HEK293 (cell line): ENCODE measurements around the gene EIF4E.
"Not testable (repeated sequence)": the region's sequence is repeated elsewhere in the genome, so short reads cannot be mapped to it uniquely, and the experiment has no call there.

Experiments used
- CTCF ChIA-PET: fragments of 350-600 bp; formaldehyde crosslinking; extraction: SDS; loops from one replicate; lab custom pipeline; 2021; ENCODE audit warnings: antibody characterized with exemption; lab: Yijun Ruan, JAX
- POLR2A ChIA-PET: fragments of 300-600 bp; formaldehyde crosslinking; extraction: SDS; loops from one replicate; lab custom pipeline; 2020; ENCODE audit warnings: antibody characterized with exemption, inconsistent platforms; lab: Yijun Ruan, JAX
- H3K27ac ChIP-seq: fragments of 200-500 bp; sonication (Bioruptor generic); 2 replicates; pipeline ENCODE4 v1.5.1; 2014; ENCODE audit warnings: low read depth, low read length, control low read depth, inconsistent platforms; ENCODE audit errors: extremely low read depth
- H3K36me3 ChIP-seq, 2 experiments: fragments of 200-500 bp in 1 of 2; sonication (Bioruptor generic) in 1 of 2; 1 replicate in 1 of 2; 2 replicates in 1 of 2; pipeline ENCODE4 v1.5.1; 2014 to 2017; ENCODE audit warnings: inconsistent platforms in 2 of 2, low read length in 2 of 2; ENCODE audit not compliant: control insufficient read depth in 2 of 2, insufficient read depth in 1 of 2
- H3K4me1 ChIP-seq: fragments of 200-500 bp; sonication (Bioruptor generic); 2 replicates; pipeline ENCODE4 v1.5.1; 2014; ENCODE audit warnings: mild to moderate bottlenecking, low read length, inconsistent platforms; ENCODE audit not compliant: control insufficient read depth, insufficient read depth
- H3K4me3 ChIP-seq: 2 replicates; pipeline ENCODE4 v1.5.1; 2011; ENCODE audit warnings: low read depth, mild to moderate bottlenecking, control low read depth, low read length, moderate library complexity
- H3K9me3 ChIP-seq: fragments of 200-500 bp; sonication (Bioruptor generic); 2 replicates; pipeline ENCODE4 v1.5.1; 2014; ENCODE audit warnings: low read depth, low read length, inconsistent platforms; ENCODE audit not compliant: control insufficient read depth, insufficient read depth
- AEBP2 ChIP-seq: fragments of 450-650 bp; formaldehyde crosslinking; IDR thresholded peaks from 2 replicates; pipeline ENCODE4 v1.5.1; 2016; ENCODE audit warnings: missing biosample characterization, missing genetic modification characterization, borderline replicate concordance
- HOXD13 ChIP-seq: sonication (generic); formaldehyde crosslinking; IDR thresholded peaks from 2 replicates; pipeline ENCODE4 v1.8.0; 2022; ENCODE audit warnings: missing genetic modification reagents, borderline replicate concordance
- KLF10 ChIP-seq: fragments of 450-650 bp; IDR thresholded peaks from 2 replicates; pipeline ENCODE4 v1.5.1; 2018; ENCODE audit warnings: missing biosample characterization, mild to moderate bottlenecking, missing genetic modification characterization
- MYNN ChIP-seq: fragments of 450-650 bp; formaldehyde crosslinking; IDR thresholded peaks from 2 replicates; pipeline ENCODE4 v1.5.1; 2016; ENCODE audit warnings: missing biosample characterization, missing genetic modification characterization, borderline replicate concordance
- PRDM1 ChIP-seq: fragments of 450-650 bp; formaldehyde crosslinking; IDR thresholded peaks from 2 replicates; pipeline ENCODE4; 2016; ENCODE audit warnings: missing biosample characterization, missing genetic modification characterization
- PRDM10 ChIP-seq: fragments of 450-650 bp; formaldehyde crosslinking; IDR thresholded peaks from 2 replicates; pipeline ENCODE4 v1.5.1; 2016; ENCODE audit warnings: missing biosample characterization, missing genetic modification characterization
- SP7 ChIP-seq: fragments of 450-650 bp; formaldehyde crosslinking; IDR thresholded peaks from 2 replicates; pipeline ENCODE4 v1.5.1; 2016; ENCODE audit warnings: missing biosample characterization, missing genetic modification characterization
- WT1 ChIP-seq: fragments of 450-650 bp; formaldehyde crosslinking; IDR thresholded peaks from 2 replicates; pipeline ENCODE4 v1.5.1; 2016; ENCODE audit warnings: missing biosample characterization, missing genetic modification characterization
- ZNF335 ChIP-seq: fragments of 450-650 bp; formaldehyde crosslinking; conservative IDR thresholded peaks from 2 replicates; pipeline ENCODE4 v1.5.1; 2016; ENCODE audit warnings: missing biosample characterization, missing genetic modification characterization
- ZNF394 ChIP-seq: fragments of 450-650 bp; formaldehyde crosslinking; IDR thresholded peaks from 2 replicates; pipeline ENCODE4 v1.5.1; 2016; ENCODE audit warnings: missing biosample characterization, missing genetic modification characterization, mild to moderate bottlenecking, moderate library complexity, borderline replicate concordance
- ZNF658 ChIP-seq: fragments of 450-650 bp; formaldehyde crosslinking; IDR thresholded peaks from 2 replicates; pipeline ENCODE4; 2016; ENCODE audit warnings: missing biosample characterization, missing genetic modification characterization

EIF4E gene

GRCh38 chr4:98937986-98938720, 9.2 kb upstream of the EIF4E start:
- Histone ChIP-seq H3K36me3 (no peaks in the 10 kb centered on the region), H3K9me3 (no peaks in the 10 kb centered on the region), H3K4me3 (no peak overlapping the region), H3K4me1 (no peaks in the 10 kb centered on the region), H3K27ac (no peak overlapping the region)
- CTCF ChIA-PET: interaction anchor here (0.6 to 1.2 kb wide), 4 partner anchors 17 to 38 kb away, joined by 3 to 4 read pairs (median 3); no protein-coding TSS in a partner anchor
- POLR2A ChIA-PET: no interaction called here
- 0 out of 2 replicates have a peak, but pooled peaks have one; percentile 17 for TF ChIP-seq PRDM1 (tag by site-specific recombination)
- TF ChIP-seq WT1 (tag by site-specific recombination): no peak
- TF ChIP-seq PRDM10 (tag by site-specific recombination): peak; percentile 45
- TF ChIP-seq MYNN: no peak

- CTCF ChIA-PET: no interaction called here
- H3K27ac ChIP-seq: no peak overlapping the region
- no peaks in the 10 kb centered on the region for H3K9me3 ChIP-seq
- no peaks in the 10 kb centered on the region for H3K4me1 ChIP-seq
- TF ChIP-seq ZNF658 (no peak), ZNF335 (tag by site-specific recombination) (0 out of 2 replicates have a peak, but pooled peaks have one; percentile 2)
- H3K4me3 ChIP-seq: no peak overlapping the region
- POLR2A ChIA-PET: no interaction called here
- no peaks in the 10 kb centered on the region for H3K36me3 ChIP-seq
Observed at GRCh38 chr4:98935633-98936032, 6.7 kb upstream of the EIF4E start.

- POLR2A ChIA-PET, H3K4me1 ChIP-seq, H3K36me3 ChIP-seq, H3K9me3 ChIP-seq, H3K27ac ChIP-seq, H3K4me3 ChIP-seq, CTCF ChIA-PET: not testable (repeated sequence)
Observed at GRCh38 chr4:98934851-98935250, 5.9 kb upstream of the EIF4E start.

GRCh38 chr4:98932539-98932938, 3.6 kb upstream of the EIF4E start:
- TF ChIP-seq SP7 (tag by site-specific recombination) (no peak), HOXD13 (CRISPR knock-in tag) (no peak), KLF10 (no peak), AEBP2 (no peak), ZNF394 (tag by site-specific recombination) (no peak)
- TF ChIP-seq, all 188 proteins: peak for 0
- no peaks in the 10 kb centered on the region for H3K36me3 ChIP-seq
- POLR2A ChIA-PET: no interaction called here
- no peak overlapping the region for H3K4me3 ChIP-seq
- no peaks in the 10 kb centered on the region for H3K4me1 ChIP-seq
- CTCF ChIA-PET: no interaction called here
- no peaks in the 10 kb centered on the region for H3K9me3 ChIP-seq
- no peak overlapping the region for H3K27ac ChIP-seq
